KOPT-K1 (cell line): ENCODE data around the gene SGSM2.
A peak's percentile ranks its signal among the peaks of the same experiment; 100 is the strongest.
"Not testable (repeated sequence)": the region's sequence is repeated elsewhere in the genome, so short reads cannot be mapped to it uniquely, and the experiment has no call there.

ENCODE experiments used
- H3K27ac ChIP-seq: fragments of 200-600 bp; sonication (generic); 2 replicates; pipeline ENCODE4 v1.5.1; 2016; ENCODE audit warnings: antibody characterized with exemption, mild to moderate bottlenecking, low read depth, low read length; ENCODE audit not compliant: poor library complexity, severe bottlenecking
- H3K36me3 ChIP-seq: fragments of 200-600 bp; sonication (generic); 2 replicates; pipeline ENCODE4 v1.5.1; 2017; ENCODE audit warnings: antibody characterized with exemption, mild to moderate bottlenecking, low read length, moderate library complexity; ENCODE audit not compliant: insufficient read depth
- H3K9me3 ChIP-seq: fragments of 200-600 bp; sonication (generic); 2 replicates; pipeline ENCODE4 v1.5.1; 2017; ENCODE audit warnings: antibody characterized with exemption, low read length, mild to moderate bottlenecking; ENCODE audit not compliant: insufficient read depth, poor library complexity, severe bottlenecking

The SGSM2 gene, protein sequence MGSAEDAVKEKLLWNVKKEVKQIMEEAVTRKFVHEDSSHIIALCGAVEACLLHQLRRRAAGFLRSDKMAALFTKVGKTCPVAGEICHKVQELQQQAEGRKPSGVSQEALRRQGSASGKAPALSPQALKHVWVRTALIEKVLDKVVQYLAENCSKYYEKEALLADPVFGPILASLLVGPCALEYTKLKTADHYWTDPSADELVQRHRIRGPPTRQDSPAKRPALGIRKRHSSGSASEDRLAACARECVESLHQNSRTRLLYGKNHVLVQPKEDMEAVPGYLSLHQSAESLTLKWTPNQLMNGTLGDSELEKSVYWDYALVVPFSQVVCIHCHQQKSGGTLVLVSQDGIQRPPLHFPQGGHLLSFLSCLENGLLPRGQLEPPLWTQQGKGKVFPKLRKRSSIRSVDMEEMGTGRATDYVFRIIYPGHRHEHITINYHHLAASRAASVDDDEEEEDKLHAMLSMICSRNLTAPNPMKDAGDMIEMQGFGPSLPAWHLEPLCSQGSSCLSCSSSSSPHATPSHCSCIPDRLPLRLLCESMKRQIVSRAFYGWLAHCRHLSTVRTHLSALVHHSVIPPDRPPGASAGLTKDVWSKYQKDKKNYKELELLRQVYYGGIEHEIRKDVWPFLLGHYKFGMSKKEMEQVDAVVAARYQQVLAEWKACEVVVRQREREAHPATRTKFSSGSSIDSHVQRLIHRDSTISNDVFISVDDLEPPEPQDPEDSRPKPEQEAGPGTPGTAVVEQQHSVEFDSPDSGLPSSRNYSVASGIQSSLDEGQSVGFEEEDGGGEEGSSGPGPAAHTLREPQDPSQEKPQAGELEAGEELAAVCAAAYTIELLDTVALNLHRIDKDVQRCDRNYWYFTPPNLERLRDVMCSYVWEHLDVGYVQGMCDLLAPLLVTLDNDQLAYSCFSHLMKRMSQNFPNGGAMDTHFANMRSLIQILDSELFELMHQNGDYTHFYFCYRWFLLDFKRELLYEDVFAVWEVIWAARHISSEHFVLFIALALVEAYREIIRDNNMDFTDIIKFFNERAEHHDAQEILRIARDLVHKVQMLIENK

DNA sequence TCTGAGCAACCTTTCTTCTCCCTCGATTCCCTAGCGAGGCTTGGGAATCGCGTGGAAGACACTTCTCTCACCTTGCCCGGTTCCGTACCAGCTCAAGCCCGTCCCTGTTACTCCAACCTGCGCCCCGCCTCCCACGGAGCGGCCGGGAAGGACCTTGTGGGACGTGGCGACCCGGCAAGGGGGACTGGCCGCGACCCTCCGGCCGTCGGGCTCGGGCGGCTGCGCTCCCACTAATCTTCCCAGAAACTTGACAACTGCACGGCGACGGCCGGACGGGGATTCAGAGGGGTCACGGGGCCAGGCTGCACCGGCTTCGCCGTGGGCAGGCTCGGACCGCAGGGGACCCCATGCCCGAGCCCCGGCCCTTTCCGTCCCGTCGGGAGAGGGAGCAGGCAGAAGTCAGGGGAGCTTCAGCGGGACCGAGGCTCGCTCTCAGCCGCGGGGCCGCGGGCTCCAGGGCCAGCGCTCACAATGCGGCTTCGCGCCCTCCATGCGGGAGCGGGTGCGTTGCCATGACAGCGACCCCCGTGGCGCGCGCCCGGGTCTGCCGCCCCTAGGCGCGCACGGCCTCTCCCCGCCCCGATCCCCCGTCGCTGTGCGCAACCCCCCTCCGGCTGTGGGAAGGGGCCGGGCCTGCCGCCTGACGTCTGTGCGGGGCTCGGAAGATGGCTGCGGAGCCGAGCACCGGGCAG lies at the start of gene SGSM2:
Gene SGSM2, plus strand, starts transcription at position 650 of the 692 bp plus-strand sequence. CDS start 188 bp downstream, outside the sequence.
- Histone ChIP-seq H3K36me3 (peaks cover 49% of the 10 kb centered on the region), H3K27ac (peak within 1 kb of the TSS; percentile 80), H3K9me3 (no peaks in the 10 kb centered on the region)

GRCh38 chr17:2289878-2290478 lies 47.3 kb upstream of the SGSM2 start:
- no peak overlapping the region for H3K27ac ChIP-seq
- peaks cover 98% of the 10 kb centered on the region for H3K36me3 ChIP-seq
- no peaks in the 10 kb centered on the region for H3K9me3 ChIP-seq

- H3K9me3 ChIP-seq: no peaks in the 10 kb centered on the region
- H3K27ac ChIP-seq: no peak overlapping the region
- peaks cover 99% of the 10 kb centered on the region for H3K36me3 ChIP-seq
Measured at GRCh38 chr17:2292100-2292499, 45.2 kb upstream of the SGSM2 start.

DNA sequence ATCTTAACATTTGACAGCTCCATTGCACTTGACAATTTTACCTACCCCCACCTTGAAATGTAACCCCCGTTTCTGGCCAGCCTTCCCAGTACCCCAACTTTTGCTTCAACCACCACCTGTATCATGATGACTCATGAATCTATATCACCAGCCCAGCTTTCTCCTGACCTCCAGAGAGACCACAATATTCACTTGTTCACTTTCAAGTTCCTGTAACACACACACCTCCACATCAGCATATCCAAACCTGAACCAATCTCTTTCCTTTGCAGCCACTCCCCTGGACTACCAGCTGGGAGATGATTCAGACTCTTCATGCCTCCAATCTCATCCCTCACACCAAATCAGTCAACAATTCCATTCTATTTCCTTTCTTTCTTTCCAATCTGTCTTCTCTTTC lies 41.7 kb upstream of the SGSM2 start:
- Histone ChIP-seq H3K36me3 (peaks cover 100% of the 10 kb centered on the region), H3K9me3 (no peaks in the 10 kb centered on the region), H3K27ac (no peak overlapping the region)

GRCh38 chr17:2297023-2297422 lies 40.3 kb upstream of the SGSM2 start:
- Histone ChIP-seq H3K27ac (no peak overlapping the region), H3K9me3 (no peaks in the 10 kb centered on the region), H3K36me3 (peaks cover 96% of the 10 kb centered on the region)

DNA sequence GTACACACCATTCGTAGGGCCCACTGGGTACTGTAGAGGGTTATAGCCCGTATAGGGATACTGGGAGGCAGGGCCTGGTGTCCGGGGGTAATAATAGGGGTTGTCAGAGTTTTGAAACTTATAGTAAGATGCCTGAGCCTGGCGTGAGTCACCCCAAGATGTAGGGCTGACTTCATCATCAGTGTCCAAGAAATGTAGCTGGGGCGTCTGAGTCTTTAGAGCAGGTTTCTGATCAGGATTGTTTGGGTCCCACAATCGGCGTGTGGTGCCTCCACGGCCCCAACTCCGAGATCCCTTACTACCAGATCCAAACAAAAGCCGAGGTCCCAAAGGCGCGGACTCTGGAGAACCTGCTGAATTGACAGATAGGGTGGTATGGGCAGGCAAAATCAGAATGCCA lies 38.2 kb upstream of the SGSM2 start:
- Histone ChIP-seq H3K9me3 (no peaks in the 10 kb centered on the region), H3K27ac (no peak overlapping the region), H3K36me3 (peaks cover 74% of the 10 kb centered on the region)

DNA sequence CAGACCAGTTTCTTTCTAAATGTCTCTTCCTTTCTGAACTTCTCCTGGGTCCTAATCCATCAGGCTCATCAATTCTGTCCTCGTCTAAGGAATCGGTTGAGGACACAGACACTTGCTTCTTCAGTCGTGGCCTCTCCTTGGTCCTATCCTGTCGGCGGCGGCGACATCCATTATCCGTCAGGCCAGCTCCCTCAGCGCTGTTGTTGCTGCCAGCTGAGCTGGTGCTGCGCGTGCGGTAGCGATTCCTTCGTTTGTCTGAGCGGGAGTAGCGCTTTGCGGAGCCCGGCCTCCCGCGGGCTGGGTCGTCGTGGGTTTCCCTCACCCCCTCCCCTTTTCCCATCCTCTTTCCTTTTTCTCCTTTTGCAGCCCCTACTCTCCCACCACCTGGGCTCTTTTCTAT lies 37.5 kb upstream of the SGSM2 start:
- Histone ChIP-seq H3K9me3 (no peaks in the 10 kb centered on the region), H3K36me3 (peaks cover 68% of the 10 kb centered on the region), H3K27ac (no peak overlapping the region)

DNA sequence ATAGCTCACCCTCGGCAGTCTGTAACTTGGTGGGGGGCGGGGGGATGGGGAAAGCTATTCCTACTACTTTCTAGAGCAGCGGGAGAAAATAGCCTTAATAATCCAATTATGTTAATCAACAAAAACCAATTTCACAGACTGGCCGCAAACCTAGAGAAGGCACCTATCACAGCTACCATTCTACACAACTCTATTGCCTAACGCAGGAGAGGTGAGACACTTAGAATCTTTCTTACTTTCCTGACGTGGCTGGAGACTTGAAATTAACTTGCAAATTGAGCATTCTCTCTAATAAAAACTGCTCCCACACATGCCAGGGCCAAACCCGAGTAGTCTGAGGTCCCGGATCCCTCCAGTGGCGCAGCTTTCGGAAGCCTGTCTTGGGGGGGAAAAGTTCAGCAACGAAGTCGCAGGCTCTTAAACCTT lies 34.5 kb upstream of the SGSM2 start:
- Histone ChIP-seq H3K27ac (peak overlapping the region; percentile 85), H3K9me3 (no peaks in the 10 kb centered on the region), H3K36me3 (peaks cover 41% of the 10 kb centered on the region)

DNA sequence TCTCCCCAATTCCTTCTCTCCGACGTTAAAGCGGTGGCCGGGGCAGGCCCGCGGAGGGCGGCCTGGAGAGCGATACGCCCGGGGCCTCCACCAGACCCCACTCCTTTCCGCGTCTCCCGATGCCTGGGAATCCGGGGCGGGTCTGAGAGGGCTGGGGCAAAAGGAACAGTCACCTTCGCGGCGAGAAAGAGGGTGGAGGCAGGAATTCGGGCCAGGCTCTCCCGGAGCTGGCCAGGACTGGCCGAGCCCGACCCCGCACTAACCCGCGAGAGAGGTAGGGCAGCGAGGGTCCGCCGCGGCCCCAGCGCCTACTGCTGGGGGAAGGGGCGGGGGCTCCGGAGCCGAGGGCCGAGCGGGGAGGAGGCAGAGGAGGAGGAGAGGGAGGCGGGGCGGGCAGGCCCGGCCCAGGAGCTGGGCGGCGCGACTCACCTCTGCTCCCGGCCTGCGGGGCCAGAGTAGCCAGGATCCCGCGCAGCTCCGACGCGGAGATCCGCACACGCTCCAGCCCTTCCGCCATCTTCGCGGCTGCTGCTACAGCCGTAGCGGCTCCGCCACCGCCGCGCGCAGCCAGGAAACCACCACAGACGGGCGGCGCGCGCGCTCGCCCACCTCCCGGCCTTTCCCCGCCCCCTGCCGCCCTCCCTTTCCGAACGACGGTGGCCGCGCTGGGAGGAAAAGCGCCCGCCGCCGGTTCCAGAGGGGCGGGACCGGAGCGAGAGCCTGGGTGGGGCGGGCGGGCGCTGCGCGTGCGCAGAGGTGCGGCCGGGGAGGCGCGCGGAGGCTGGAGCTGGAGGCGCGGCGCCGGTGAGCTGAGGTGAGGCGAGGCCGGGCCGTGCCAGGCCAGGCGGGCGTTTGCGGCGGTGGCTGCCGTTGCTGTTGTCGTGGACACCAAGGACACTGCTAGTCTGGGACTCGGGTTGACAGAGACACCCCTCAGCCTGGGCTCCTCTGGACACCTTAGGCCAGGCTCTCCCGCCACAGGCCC lies 33.8 kb upstream of the SGSM2 start, which contains the start of the genes SMG6 and SRR:
Gene SMG6, minus strand, starts transcription at position 582 of the 985 bp plus-strand sequence. Its CDS starts 65 bp downstream, at position 517.
Gene SRR, plus strand, starts transcription at position 747 of the 985 bp plus-strand sequence. CDS start 11,611 bp downstream, outside the sequence.
- peak within 1 kb of the TSS; percentile 85 for H3K27ac ChIP-seq
- H3K36me3 ChIP-seq: peaks cover 34% of the 10 kb centered on the region
- no peaks in the 10 kb centered on the region for H3K9me3 ChIP-seq

DNA sequence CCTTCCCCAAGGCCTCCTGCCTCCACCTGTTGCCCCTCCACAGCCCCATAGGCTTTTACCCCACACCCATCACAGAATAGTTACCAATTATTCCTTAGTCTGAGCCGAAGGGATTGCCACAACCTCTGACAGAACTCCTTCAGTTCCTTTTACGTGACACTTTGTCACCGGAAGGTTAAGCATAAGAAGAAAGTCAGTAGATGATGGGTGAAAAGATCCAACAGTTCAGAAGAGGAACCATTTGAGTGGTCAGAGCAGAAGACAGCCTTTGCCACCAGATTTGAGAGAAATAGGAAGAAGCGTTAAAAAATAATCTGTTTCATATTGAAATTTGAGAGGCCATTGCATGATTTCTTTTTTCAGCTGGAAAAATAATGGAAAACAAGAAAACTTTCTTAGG lies 32.4 kb upstream of the SGSM2 start:
- H3K27ac ChIP-seq: no peak overlapping the region
- H3K36me3 ChIP-seq: peaks cover 24% of the 10 kb centered on the region
- H3K9me3 ChIP-seq: no peaks in the 10 kb centered on the region

GRCh38 chr17:2309338-2310154 lies 27.8 kb upstream of the SGSM2 start:
- Histone ChIP-seq H3K27ac (no peak overlapping the region), H3K36me3 (peaks cover 13% of the 10 kb centered on the region), H3K9me3 (no peaks in the 10 kb centered on the region)

GRCh38 chr17:2312736-2313135 lies 24.6 kb upstream of the SGSM2 start:
- H3K36me3 ChIP-seq: peaks cover 10% of the 10 kb centered on the region
- no peak overlapping the region for H3K27ac ChIP-seq

GRCh38 chr17:2316916-2317205 lies 20.4 kb upstream of the SGSM2 start:
- H3K9me3 ChIP-seq, H3K27ac ChIP-seq: not testable (repeated sequence)
- peaks cover 11% of the 10 kb centered on the region for H3K36me3 ChIP-seq

More at GRCh38 chr17:2312736-2313135, 24.6 kb upstream of the SGSM2 start:
- H3K9me3 ChIP-seq: no peaks in the 10 kb centered on the region
